Glomerular endothelial cell (primary cell): Measurements from ENCODE around the gene GTF2A2. TPM values are rescaled to one million over a fixed set of nuclear protein-coding genes. Genes with fewer than 3 reads are reported as not detected.
"Not testable (repeated sequence)": the region's sequence is repeated elsewhere in the genome, so short reads cannot be mapped to it uniquely, and the experiment has no call there.

Source experiments
- DNase-seq: peaks from one replicate; pipeline ENCODE4 v3.0.0-alpha.2; 2011; ENCODE audit warnings: low read depth, low spot score; ENCODE audit errors: extremely low read depth
- total RNA-seq: library from RNA; depleted of rRNA; stranded (reverse); fragments of >200 nt; gene quantifications from 2 replicates; pipeline ENCODE4 v1.2.3, GENCODE V29; 2015

GTF2A2 gene
- total RNA-seq, 1 donor from 2014 or later, result 36.1 TPM

DNA sequence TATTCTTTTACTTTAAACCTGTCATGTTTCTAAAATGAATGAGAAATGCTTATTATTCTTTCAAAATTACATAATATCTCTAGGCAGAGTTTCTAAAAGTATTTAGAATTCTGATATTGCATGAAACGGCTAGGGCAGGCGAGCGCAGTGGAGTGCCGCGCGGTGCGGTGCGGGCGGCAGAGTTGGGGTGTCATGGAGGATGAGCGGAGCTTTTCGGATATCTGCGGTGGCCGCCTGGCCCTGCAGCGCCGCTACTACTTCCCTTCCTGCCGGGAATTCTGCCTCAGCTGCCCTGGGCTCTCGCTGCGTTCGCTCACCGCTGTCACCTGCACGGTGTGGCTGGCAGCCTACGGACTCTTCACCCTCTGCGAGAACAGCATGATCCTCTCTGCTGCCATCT is 19.2 kb upstream of the GTF2A2 start:
- DNase-seq, result no peak

DNA sequence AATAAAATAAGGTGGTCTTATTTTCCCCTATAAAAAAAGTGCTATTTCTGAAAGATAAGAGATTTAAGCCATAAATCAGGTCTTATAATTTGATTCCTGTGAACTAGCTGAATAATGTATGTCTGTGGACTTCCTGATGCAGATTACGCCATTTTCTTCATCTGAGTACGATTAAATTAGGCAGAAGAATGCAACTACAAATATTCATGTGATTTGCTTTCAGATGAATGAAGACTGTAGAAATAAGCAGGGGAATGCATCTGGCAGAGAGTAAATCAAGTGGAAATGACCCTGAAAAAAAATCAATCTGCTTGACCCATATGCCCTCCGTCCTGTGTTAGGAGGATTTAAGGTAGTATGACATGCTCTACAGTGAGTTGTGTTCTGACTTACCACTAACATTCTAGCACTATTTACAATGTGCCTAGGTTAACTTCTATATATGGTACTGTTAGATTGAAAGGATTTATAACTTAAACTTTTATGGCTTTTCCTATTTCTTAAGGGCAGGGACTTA is 17.1 kb upstream of the GTF2A2 start:
- DNase-seq, result no peak

DNA sequence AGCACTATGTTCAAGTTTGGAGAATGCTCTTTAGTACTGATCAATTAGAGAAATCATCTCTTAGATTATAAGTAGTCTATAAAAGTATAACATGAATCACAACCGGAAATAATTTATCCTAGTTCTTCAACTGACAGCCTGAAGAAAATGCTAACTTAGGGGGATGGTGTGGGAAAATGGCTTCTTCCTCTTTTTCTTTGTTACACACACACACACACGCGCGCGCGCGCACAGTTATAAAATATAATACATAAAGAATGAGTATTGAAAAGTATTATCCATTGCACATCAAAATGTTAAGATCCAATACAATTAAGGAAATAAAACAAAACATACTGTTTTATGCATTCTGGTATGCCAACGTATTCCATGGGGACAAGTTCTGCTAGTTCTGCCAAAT is 11.2 kb upstream of the GTF2A2 start:
- DNase-seq, result no peak

DNA sequence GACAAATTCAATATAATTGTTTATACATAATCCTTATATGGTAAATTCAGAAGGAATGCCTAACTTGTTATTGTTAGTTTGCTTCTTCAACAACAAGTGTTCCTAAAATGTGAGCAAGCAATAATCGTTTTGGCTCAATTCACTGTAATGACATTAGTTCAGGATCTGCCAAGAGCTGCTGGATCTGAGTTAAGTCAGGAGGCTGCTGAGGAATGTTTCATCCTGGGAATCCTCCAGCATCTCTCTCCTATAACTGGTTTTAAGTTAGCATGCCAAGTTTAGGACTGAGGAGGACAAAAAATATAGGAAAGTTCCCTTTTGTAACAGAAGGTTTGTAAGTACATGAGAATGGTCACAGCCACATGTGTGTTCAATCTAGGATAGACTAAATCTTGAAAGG is 4.9 kb upstream of the GTF2A2 start:
- DNase-seq, result no peak

DNA sequence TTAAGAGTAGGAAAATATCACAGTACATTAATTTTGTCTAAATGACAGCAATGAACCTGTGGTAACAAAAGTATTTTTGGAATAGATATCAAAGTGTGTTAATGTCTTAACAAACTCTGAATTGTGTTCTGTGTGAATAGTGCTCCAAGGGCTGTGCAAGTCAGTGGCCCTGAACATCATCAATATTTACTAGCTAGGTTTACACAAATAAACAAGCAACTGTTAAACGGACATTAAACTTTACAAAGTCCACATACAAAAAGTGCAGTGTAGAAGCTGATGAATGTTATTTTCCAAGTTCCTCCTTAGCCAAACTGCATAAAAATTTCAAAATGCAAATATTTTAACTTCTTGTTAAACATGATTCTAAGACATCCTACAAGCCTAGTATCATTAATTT is 2.1 kb upstream of the GTF2A2 start:
- no peak for DNase-seq

DNA sequence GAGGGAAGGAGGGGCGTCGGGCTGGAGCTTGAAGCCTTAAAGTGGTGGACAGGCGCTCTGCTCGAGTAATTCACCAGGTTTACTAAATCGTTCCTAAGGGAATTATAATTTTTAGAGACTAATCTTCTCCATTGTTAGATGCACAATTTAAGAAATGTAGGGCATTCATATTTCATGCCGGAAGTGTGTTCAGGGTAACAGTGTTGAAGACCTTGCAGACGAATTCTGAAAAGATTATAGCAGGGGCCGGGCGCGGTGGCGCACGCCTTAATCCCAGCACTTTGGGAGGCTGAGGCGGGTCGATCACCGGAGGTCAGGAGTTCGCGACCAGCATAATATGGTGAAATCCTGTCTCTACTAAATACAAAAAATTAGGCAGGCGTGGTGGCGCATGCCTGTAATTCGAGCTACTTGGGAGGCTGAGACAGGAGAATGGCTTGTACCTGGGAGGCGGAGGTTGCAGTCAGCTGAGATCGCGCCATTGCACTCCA is 365 bp upstream of the GTF2A2 start:
- no peak for DNase-seq

DNA sequence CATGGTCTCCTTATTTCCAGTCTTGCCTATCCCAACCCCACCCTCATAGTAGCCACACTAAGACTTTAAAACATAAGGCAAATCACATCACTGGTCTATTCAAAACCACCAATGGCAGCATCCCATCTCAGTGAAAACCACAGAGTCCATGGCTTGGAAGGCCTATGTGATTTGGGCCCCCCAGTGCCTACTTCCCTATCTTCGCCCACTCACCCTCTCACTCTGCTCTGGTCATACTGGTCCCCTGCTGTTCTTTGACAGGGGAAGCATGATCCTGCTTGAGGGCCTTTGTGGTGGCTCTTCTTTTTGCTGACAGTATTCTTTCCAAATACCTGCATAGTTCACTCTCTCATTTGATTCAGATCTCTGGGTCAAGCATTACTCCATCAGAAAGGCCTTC is 3.3 kb downstream of the GTF2A2 start:
- DNase-seq, result no peak

DNA sequence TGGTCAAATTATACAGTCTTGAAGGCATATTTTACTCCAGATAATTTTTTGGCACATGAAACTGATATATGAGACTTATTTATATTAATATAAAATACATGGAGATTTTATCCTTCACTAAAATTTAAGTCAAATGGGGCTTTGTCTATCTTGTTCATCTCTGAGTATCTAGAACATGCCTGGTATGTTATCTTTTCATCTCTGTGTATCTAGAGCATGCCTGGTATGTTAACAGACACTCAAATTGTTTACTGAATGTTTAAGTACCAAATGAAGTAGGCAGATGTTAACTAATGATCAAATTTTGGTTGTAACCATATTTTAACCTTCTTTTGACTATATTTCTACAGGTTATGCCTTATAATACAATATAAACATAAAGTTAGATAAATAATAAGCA is 7.7 kb downstream of the GTF2A2 start:
- no peak for DNase-seq

DNA sequence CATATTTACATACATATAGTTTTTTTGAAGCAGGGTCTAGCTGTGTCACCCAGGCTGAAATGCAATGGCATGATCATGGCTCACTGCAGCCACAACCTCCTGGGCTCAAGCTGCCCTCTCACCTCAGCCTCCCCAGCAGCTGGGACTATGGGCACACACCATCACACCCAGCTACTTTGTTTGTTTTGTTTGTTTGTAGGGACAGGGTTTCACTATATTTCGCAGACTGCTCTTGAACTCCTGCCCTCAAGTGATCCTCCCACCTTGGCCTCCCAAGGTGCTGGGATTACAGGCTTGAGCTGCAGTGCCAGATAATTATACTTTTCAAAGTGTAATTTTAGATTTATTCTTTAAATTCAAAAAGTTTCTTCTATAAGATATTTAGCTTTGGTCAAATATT is 10.2 kb downstream of the GTF2A2 start:
- DNase-seq, result no peak

DNA sequence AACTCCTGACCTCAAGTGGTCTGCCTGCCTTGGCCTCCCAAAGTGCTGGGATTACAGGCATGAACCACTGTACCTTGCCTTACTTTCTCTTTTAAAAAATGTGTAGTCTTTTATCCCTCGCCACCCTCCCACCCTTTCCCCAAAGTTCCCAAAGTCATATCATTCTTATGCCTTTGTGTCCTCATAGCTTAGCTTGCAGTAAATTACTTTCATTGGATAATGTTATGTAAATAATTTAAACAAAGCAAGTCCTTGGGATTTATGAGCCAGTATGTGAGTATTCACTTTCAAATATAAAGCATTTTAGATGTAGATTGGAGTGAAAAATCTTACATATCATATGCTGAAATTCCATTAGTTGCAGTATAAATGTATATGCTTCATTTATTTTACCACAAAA is 11.0 kb downstream of the GTF2A2 start:
- no peak for DNase-seq

DNA sequence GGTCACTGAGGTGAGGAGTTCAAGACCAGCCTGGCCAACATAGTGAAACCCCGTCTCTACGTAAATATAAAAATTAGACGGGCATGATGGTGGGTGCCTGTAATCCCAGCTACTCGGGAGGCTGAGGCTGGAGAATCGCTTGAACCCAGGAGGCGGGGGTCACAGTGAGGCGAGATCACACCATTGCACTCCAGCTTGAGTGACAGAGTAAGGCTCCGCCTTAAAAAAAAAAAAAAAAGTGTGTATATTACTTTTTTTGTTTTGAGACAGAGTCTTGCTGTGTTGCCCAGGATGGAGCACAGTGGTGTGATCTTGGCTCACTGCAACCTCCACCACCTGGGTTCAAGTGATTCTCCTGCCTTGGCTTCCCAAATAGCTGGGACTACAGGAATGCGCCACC is 11.5 kb downstream of the GTF2A2 start:
- not testable (repeated sequence) for DNase-seq

DNA sequence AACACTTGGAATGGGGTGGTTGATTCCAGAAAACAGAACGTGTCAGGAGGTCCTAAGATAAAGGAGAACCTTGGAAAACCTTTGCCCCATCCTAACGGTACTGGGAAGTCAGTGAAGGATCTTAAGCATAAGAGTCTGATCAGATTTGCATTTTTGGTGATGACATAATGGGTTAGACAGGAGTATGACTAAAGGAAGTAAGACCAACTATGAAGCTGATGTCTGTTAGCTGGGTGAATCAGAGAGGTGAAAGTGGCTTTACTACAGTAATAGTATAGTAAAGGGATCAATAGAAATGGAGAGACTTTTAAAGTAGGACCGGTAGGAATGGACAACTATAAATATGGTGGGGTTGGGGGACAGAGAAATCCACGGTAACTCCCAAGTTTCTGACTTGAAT is 12.6 kb downstream of the GTF2A2 start:
- DNase-seq, result no peak

DNA sequence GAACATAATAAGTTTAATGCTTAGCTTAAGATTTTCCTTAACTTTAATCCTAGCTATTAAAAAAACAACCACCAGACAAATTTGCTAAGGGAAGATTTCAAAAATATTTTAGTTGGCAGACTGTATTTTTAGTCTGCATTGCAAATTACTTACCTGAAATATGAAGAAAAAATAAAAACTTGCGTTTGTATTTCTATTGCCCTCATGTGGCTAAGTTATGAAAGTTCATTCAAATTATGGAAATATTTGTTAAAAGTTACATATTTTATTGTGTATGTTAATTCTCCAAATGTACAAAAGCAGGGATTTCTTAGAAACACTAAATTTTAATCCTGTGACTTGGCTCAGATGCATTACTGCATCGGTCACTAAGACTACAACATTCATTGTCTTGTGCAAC is 15.0 kb downstream of the GTF2A2 start:
- no peak for DNase-seq

DNA sequence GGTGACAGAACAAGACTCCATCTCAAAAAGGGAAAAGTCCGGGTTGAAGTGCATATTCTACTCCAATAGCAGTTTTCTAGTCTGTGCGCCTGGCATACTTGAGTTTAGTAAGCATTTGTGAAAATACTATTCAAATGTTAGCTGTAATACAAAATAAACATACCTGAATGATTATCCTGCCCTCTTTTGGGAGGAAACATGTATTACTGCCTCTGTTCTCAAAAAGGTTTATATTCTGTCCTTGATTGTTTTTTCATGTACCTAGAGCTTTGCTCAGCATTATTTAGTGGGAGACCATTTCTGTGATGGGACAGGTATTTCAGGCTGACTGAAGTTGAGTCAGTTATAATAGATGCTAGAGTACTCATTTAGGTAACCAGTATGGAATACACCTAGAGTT is 19.8 kb downstream of the GTF2A2 start:
- not testable (repeated sequence) for DNase-seq

DNA sequence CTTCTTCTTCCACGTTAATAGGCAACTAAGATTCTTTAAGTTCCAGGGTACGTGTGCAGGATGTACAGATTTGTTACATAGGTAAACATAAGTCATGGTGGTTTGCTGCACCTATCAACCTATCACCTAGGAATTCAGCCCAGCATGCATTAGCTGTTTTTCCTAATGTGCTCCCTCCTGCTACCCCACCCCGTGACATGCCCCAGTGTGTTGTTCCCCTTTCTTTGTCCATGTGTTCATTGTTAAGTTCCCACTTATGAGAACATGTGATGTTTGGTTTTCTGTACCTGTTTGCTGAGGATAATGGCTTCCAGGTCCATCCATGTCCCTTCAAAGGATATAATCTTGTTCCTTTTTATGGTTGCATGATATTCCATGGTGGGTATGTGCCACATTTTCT is 21.1 kb downstream of the GTF2A2 start:
- DNase-seq, result no peak

DNA sequence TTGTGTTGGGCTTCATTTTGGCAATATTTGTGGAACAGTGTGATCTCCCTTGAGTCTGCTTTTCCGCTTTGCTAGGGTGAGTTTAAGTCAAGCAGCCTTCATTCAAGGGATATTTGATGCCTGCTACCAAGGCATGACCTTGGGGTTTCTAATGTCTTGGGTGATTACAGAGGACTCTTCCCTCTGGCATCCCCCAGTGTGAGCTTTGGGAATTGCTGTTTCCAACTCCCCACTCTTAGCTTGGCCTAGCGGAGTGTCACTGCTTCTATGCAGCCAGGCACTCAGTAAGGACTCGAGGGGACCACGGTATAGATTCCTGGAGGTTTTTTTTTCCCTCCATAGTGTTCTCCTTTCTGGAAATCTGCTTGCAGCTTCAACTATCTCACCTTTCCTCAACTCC is 24.6 kb downstream of the GTF2A2 start:
- no peak for DNase-seq

DNA sequence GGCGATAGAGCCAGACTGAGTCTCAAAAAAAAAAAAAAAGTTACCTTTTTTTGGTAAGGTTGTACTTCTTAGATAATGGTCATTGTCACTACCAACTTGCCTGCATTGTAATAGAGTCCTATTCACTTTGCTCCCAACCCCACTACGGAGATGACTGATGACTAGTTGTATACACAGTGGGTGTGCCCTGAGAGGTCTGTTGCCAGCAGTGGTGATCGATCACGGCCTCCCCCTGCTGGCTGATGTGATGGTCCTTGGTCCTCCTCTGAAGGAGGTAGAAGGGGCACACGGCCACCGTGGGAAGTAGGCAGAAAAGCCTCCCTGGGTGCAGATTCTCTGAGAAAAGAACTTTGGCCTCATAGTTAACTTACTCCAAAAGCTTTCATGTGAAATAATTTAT is 35.0 kb downstream of the GTF2A2 start:
- no peak for DNase-seq

DNA sequence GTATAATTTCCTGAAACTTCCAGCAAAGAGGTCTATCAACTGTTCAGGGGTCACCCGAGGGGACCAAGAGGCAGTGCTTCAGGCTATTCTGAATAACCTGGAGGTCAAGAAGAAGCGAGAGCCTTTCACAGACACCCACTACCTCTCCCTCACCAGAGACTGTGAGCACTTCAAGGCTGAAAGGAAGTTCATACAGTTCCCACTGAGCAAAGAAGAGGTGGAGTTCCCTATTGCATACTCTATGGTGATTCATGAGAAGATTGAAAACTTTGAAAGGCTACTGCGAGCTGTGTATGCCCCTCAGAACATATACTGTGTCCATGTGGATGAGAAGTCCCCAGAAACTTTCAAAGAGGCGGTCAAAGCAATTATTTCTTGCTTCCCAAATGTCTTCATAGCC is 38.9 kb downstream of the GTF2A2 start:
- no peak for DNase-seq

DNA sequence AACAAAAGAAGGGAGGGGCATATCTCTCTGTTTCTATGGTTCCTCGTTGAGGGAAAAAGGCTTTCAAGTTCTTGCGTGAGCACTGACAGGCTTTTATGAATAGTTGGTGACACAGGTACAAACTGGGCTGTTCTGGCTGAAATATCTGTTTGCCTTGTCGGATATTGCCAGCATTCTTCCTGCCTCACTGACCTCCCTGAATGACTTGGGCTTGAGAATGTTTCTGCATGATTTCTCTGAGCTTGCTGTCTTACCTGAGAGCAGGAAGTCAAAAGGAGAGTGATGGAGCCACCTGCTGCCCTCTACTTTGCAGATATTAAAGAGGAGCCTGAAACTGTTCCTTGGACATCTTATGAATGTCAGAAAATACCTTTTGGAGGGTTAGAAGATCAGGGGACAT is 40.9 kb downstream of the GTF2A2 start:
- DNase-seq, result no peak

DNA sequence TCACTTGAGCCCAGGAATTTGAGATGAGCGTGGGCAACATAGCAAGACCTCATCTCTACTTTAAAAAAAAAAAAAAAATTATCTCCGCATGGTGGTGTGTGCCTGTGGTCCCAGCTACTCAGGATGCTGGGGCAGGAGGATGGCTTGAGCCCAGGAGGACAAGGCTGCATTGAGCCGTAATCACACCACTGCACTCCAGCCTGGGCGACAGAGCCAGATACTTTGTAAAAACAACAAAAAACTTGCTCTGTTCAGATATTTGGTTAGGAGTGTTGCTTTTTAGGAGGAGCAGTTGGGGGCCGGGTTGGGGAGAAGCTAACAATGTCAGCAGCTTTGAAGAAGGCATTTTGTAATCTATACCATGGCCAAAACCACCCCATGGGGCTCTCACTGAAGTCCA is 41.7 kb downstream of the GTF2A2 start:
- no peak for DNase-seq

DNA sequence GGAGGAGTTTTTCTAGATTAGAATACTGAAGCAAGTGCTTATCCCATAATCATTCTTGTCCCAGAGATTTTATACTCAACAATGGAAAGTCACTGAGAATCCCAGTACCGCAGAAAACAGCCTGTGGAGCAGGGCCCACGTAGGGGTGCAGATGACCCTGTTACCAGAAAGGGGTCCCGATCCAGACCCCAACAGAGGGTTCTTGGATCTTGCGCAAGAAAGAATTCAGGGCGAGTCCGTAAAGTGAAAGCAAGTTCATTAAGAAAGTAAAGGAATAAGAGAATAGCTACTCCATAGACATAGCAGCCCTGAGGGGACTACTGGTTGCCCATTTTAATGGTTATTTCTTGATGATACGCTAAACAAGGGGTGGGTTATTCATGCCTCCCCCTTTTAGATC is 43.2 kb downstream of the GTF2A2 start:
- DNase-seq, result no peak

DNA sequence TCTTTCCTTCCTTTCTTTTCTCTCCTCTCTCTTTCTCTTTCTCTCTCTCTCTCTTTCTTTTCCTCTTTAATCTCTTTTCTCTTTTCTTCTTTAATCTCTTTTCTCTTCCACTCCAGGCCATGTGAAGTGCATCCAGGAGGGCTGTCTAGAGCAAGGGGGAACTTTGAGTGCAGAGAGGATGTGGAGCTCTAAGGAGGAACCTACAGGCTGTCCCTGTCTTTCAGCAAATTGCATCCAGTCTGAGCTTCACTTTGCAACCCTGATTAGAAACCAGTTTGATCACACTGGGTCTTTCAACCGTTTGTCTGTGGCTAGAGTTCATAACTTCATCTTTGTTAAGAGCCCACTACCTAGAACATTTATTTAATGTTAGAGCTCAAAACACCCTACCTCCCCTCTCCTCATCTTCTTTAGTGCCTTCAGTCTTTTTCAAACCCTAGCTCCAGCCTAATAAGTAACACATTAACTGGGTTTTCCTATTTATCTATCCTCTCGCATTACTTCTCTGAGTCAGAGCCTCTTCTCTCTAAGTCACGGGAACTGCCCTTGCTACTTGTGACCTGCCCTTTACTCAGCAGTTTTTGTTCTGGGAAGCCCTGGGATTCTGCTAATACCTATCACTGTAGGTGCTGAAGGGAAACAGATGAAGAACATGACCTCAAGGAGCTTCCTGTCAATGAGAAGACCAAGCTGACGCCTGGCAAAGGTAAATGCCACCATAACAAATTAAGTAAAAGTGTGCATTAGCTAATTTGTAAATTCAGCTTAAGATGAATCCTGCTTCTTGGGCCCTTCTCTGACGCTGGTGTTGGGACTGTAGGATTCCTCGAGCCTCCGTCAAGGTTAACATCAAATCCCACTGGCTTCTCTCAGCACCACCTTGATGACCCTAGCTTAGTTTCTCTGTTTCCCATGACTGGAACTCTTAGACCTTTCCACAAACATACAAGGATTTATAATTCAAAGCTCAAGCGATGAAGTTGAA is 45.7 kb downstream of the GTF2A2 start, which contains the start of gene GCNT3:
GCNT3 (plus strand) TSS at position 508 of the 985 bp plus-strand sequence. CDS start 6,456 bp downstream, outside the sequence.
- no peak for DNase-seq
